ENCODE measurements around the gene USF3. TPM values are rescaled to one million over a fixed set of nuclear protein-coding genes. Genes with fewer than 3 reads are reported as not detected.

USF3 gene
- total and polyA plus RNA-seq, 9 of the 15 experiments (the other 6 are each of a cell fraction or from before 2014, with no cell fraction given): 1.4 to 6.9 (median 3.1) TPM

- TF ChIP-seq THAP12 (CRISPR knock-in tag; IDR thresholded peaks at IDR 0.05): no peak
- TF ChIP-seq NR2F6 (CRISPR knock-in tag; IDR thresholded peaks at IDR 0.05): no peak
- TF ChIP-seq, protein P1, sequence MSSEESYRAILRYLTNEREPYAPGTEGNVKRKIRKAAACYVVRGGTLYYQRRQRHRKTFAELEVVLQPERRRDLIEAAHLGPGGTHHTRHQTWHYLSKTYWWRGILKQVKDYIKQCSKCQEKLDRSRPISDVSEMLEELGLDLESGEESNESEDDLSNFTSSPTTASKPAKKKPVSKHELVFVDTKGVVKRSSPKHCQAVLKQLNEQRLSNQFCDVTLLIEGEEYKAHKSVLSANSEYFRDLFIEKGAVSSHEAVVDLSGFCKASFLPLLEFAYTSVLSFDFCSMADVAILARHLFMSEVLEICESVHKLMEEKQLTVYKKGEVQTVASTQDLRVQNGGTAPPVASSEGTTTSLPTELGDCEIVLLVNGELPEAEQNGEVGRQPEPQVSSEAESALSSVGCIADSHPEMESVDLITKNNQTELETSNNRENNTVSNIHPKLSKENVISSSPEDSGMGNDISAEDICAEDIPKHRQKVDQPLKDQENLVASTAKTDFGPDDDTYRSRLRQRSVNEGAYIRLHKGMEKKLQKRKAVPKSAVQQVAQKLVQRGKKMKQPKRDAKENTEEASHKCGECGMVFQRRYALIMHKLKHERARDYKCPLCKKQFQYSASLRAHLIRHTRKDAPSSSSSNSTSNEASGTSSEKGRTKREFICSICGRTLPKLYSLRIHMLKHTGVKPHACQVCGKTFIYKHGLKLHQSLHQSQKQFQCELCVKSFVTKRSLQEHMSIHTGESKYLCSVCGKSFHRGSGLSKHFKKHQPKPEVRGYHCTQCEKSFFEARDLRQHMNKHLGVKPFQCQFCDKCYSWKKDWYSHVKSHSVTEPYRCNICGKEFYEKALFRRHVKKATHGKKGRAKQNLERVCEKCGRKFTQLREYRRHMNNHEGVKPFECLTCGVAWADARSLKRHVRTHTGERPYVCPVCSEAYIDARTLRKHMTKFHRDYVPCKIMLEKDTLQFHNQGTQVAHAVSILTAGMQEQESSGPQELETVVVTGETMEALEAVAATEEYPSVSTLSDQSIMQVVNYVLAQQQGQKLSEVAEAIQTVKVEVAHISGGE (CRISPR knock-in tag; IDR thresholded peaks at IDR 0.05): no peak
These were observed 2.5 kb upstream of the USF3 start (continued) for GRCh38 chr3:113698956-113699355.

DNA sequence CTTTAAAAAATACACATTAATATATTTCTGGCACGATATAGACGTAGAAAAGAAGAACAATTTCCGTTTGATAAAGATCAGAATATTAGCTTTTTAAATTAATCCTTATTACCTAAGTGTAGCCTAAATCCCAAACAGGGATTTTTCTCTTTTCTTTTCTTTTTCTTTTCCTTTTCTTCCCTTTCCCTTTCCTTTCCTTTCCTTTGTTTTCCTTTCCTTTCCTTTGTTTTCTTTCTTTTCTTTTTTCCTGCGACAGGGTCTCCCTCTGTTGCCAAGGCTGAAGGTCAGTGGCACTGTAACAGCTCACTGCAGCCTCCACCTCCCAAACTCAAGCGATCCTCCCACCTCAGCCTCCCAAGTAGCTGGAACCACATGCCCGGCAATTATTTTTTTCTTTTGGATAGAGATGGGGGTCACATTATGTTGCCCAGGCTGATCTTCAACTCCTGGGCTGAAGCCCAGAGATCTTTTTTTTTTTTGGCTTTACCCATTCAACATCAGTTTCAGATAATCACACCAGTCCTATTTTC lies 1.8 kb upstream of the USF3 start:
- POLR2A ChIA-PET: no interaction called here
- no TSS peak for BruUV-seq (replicated peaks)
- H3K4me3 ChIP-seq: no peak overlapping the region
- ATAC-seq (no peak), FAIRE-seq (no peak), DNase-seq (ENCODE audit: extremely low read depth in 1 of 4, low spot score in 3 of 4) (no peak)
- 25% methylated on average over 5 of the region's 6 CpGs for WGBS (ENCODE audit: insufficient coverage, low coverage, missing lambda C conversion rate)
- in situ Hi-C loops (cut with MboI) (no loop called here), intact Hi-C loops (cut with micrococcal nuclease) (no loop called here)
- H3K9me1 ChIP-seq (ENCODE audit: control insufficient read depth, insufficient read depth, low read length): no peaks in the 10 kb centered on the region
- H3K27me3 ChIP-seq (ENCODE audit: control insufficient read depth in 2 of 2, insufficient read depth in 2 of 2, low read length in 2 of 2): no peaks in the 10 kb centered on the region
- TF ChIP-seq ZNF512 (tag; IDR thresholded peaks at IDR 0.05) (peak; percentile 77), THRAP3 (IDR thresholded peaks at IDR 0.05; ENCODE audit: borderline replicate concordance) (no peak)
- H3K4me1 ChIP-seq (replicated peaks in 1 of 2; ENCODE audit: control insufficient read depth in 2 of 2, insufficient read depth in 2 of 2, low read length in 2 of 2): peaks cover 0 to 5% of the 10 kb centered on the region in 2 experiments; a peak in 2 of 5 replicates
- no peak overlapping the region for H3K27ac ChIP-seq (ENCODE audit: extremely low read depth, low read depth, low read length)
- CTCF ChIA-PET (ENCODE audit: low intra/inter-chr PET ratio): no interaction called here
- H2AFZ ChIP-seq (ENCODE audit: low read depth, low read length): no peak overlapping the region
- H3K79me2 ChIP-seq (ENCODE audit: control insufficient read depth, insufficient read depth, low read length): peaks cover 14% of the 10 kb centered on the region; the same call in 2 of the 3 replicates
- no peaks in the 10 kb centered on the region for H4K20me1 ChIP-seq (replicated peaks; ENCODE audit: control insufficient read depth, insufficient read depth, low read length)
- H3K9ac ChIP-seq (ENCODE audit: insufficient read depth in 1 of 2, low read depth in 2 of 2, low read length in 2 of 2): no peak overlapping the region
- no peak overlapping the region for H3K4me2 ChIP-seq (ENCODE audit: insufficient read depth, low read length)
- H3K36me3 ChIP-seq (ENCODE audit: control insufficient read depth, insufficient read depth, low read length): no peaks in the 10 kb centered on the region
- no peaks in the 10 kb centered on the region for H3K9me3 ChIP-seq (replicated peaks; ENCODE audit: control insufficient read depth, insufficient read depth, low read depth, low read length)
